H1 (cell line): ENCODE measurements around the gene NDRG2. TPM values are rescaled to one million over a fixed set of nuclear protein-coding genes. Genes with fewer than 3 reads are reported as not detected.
A peak's percentile ranks its signal among the peaks of the same experiment; 100 is the strongest.

ENCODE experiments used
- ATF2 ChIP-seq: IDR thresholded peaks from 2 replicates; pipeline ENCODE4 v1.6.1; 2012; ENCODE audit warnings: low read length, inconsistent platforms
- BACH1 ChIP-seq: IDR thresholded peaks from 2 replicates; pipeline ENCODE4 v1.6.1; 2012; ENCODE audit warnings: low read length, improper control_type of control experiment
- BCL11A ChIP-seq, 2 experiments: IDR thresholded peaks; one replicate each; pipeline ENCODE4 v1.6.1; 2011; ENCODE audit warnings: low read depth in 2 of 2, low read length in 2 of 2, mild to moderate bottlenecking in 2 of 2
- CBX8 ChIP-seq: fragments of 300-800, 300-1000 bp; sonication (generic); IDR thresholded peaks from 2 replicates; pipeline ENCODE4 v1.7.1; 2016; ENCODE audit warnings: low read depth, low read length, borderline replicate concordance
- CEBPB ChIP-seq: IDR thresholded peaks from 2 replicates; pipeline ENCODE4 v1.6.1; 2012; ENCODE audit warnings: low read depth, low read length
- CTBP2 ChIP-seq: IDR thresholded peaks from 2 replicates; pipeline ENCODE4 v1.7.0; 2011; ENCODE audit warnings: borderline replicate concordance, mild to moderate bottlenecking, moderate library complexity, mixed read lengths, low read length; ENCODE audit not compliant: insufficient read depth, insufficient read length
- CTCF ChIP-seq, 3 experiments: IDR thresholded peaks; 1 replicate in 2 of 3; 2 replicates in 1 of 3; pipeline versions ENCODE4 v1.5.1 to v1.6.1; 2011; ENCODE audit warnings: low read length in 3 of 3, mild to moderate bottlenecking in 3 of 3, inconsistent platforms in 2 of 3, low read depth in 1 of 3, moderate library complexity in 1 of 3; ENCODE audit not compliant: insufficient read depth in 1 of 3; ENCODE audit errors: control extremely low read depth in 1 of 3
- EZH2 ChIP-seq: fragments of 200-600 bp; sonication (generic); IDR thresholded peaks from 2 replicates; pipeline ENCODE4 v1.7.1; 2012; ENCODE audit warnings: low read depth, mild to moderate bottlenecking, moderate library complexity, low read length, inconsistent platforms; ENCODE audit not compliant: severe bottlenecking
- JUN ChIP-seq: IDR thresholded peaks from 2 replicates; pipeline ENCODE4 v1.6.1; 2011; ENCODE audit warnings: low read depth, mild to moderate bottlenecking, improper control_type of control experiment, low read length
- MAX ChIP-seq: IDR thresholded peaks from 2 replicates; pipeline ENCODE4 v1.6.1; 2012; ENCODE audit warnings: inconsistent platforms
- PHF8 ChIP-seq: fragments of 200-600 bp; sonication (generic); conservative IDR thresholded peaks from 2 replicates; pipeline ENCODE4 v1.7.1; 2012; ENCODE audit warnings: low read depth, mild to moderate bottlenecking, inconsistent platforms, low read length, moderate library complexity
- POLR2A ChIP-seq, 2 experiments: IDR thresholded peaks; 1 replicate in 1 of 2; 2 replicates in 1 of 2; pipeline ENCODE4 v1.6.1; 2011; ENCODE audit warnings: low read depth in 2 of 2, low read length in 2 of 2, mild to moderate bottlenecking in 2 of 2; ENCODE audit errors: control extremely low read depth in 1 of 2
- RXRA ChIP-seq: IDR thresholded peaks from 2 replicates; pipeline ENCODE4 v1.6.1; 2011; ENCODE audit warnings: low read depth, mild to moderate bottlenecking, low read length, moderate library complexity; ENCODE audit not compliant: insufficient read depth
- SAP30 ChIP-seq: fragments of 300-600 bp; sonication (generic); IDR thresholded peaks from 2 replicates; pipeline ENCODE4 v1.7.1; 2012; ENCODE audit warnings: low read length, moderate library complexity, mild to moderate bottlenecking, inconsistent platforms; ENCODE audit not compliant: insufficient read depth, insufficient replicate concordance
- SIN3A ChIP-seq, 2 experiments: IDR thresholded peaks in 1 of 2; conservative IDR thresholded peaks in 1 of 2; 2 replicates each; pipeline ENCODE4 v1.6.1; 2011 to 2012; ENCODE audit warnings: low read length in 2 of 2, improper control_type of control experiment in 1 of 2, low read depth in 1 of 2, mild to moderate bottlenecking in 1 of 2
- SP4 ChIP-seq: IDR thresholded peaks from 2 replicates; pipeline ENCODE4 v1.6.1; 2012; ENCODE audit warnings: low read length, inconsistent platforms
- TAF7 ChIP-seq: optimal IDR thresholded peaks from 2 replicates; pipeline ENCODE3; 2011; ENCODE audit warnings: low read depth, mild to moderate bottlenecking, inconsistent platforms, low read length, moderate library complexity, borderline replicate concordance
- TCF12 ChIP-seq: IDR thresholded peaks from 2 replicates; pipeline ENCODE4 v1.6.1; 2011; ENCODE audit warnings: low read depth, mild to moderate bottlenecking, low read length
- USF2 ChIP-seq: IDR thresholded peaks from 2 replicates; pipeline ENCODE4 v1.6.1; 2011; ENCODE audit warnings: low read length, improper control_type of control experiment
- polyA plus RNA-seq, 7 experiments: library from polyadenylated mRNA; depleted of rRNA in 3 of 7; stranded (reverse) in 5 of 7; unstranded in 2 of 7; fragments of >200 nt in 5 of 7; fragments of 200-250 nt in 2 of 7; gene quantifications; 1 replicate in 5 of 7; 2 replicates in 1 of 7; 4 replicates in 1 of 7; pipeline versions ENCODE4 v1.2.1 to v1.2.3, GENCODE V29; 2011 to 2013; ENCODE audit warnings: missing spikeins in 2 of 7, mixed read lengths in 2 of 7
- total RNA-seq: library from RNA; stranded (reverse); fragmentation: NEBNext Ultra II Directional; extraction: Animal tissue kit (Norgen Biotek cat#: 25700); gene quantifications from 2 replicates; pipeline ENCODE4 v1.2.1, GENCODE V29; 2021

NDRG2 gene
- total and polyA plus RNA-seq, 2 of the 8 experiments (the other 6 are each of a cell fraction or from before 2014, with no cell fraction given), result 29.9 to 48.6 TPM

- no peak for TF ChIP-seq RXRA
- TF ChIP-seq SAP30, result peak; percentile 66
- peak; percentile 56 for TF ChIP-seq CTBP2
- TF ChIP-seq CBX8, result no peak
- no peak for TF ChIP-seq ATF2
- TF ChIP-seq BACH1, result no peak
- TF ChIP-seq SIN3A (conservative IDR thresholded peaks at IDR 0.05 in 1 of 2, IDR thresholded peaks at IDR 0.05 in 1 of 2; ENCODE audit: low read depth in 1 of 2, low read length in 2 of 2), result no peak
- TF ChIP-seq MAX, result no peak
- TF ChIP-seq SP4, result no peak
- no peak for TF ChIP-seq POLR2A (IDR thresholded peaks at IDR 0.05; ENCODE audit: control extremely low read depth in 1 of 2, low read depth in 2 of 2, low read length in 2 of 2)
- no peak for TF ChIP-seq BCL11A (IDR thresholded peaks at IDR 0.05; ENCODE audit: low read depth in 2 of 2, low read length in 2 of 2)
- TF ChIP-seq CEBPB, result no peak
- no peak for TF ChIP-seq EZH2
- TF ChIP-seq JUN, result no peak
- no peak for TF ChIP-seq TCF12
- TF ChIP-seq TAF7, result no peak
- no peak for TF ChIP-seq PHF8
- peak in 1 of 3 experiments; percentile 13; a peak in 1 of 4 replicates for TF ChIP-seq CTCF (IDR thresholded peaks at IDR 0.05; ENCODE audit: control extremely low read depth in 1 of 3, insufficient read depth in 1 of 3, low read depth in 1 of 3, low read length in 3 of 3)
- TF ChIP-seq USF2, result no peak
Measured at GRCh38 chr14:21070610-21071224, 45.9 kb upstream of the NDRG2 start (continued).
